Stimulated activated CD4-positive, alpha-beta T cell treated with anti-CD3 and anti-CD28 coated beads, Interleukin-1b, Interleukin-23, amount 100 ng/mL, for 1 hour (primary cell): ENCODE results near the gene PRKCZ.

Experiments
- DNase-seq, 2 donors: peaks; one replicate each; pipeline ENCODE4 v3.0.0-alpha.2; 2020; ENCODE audit warnings: low read depth in 2 of 2

Gene PRKCZ

GRCh38 chr1:2229037-2229864 is 179.0 kb downstream of the PRKCZ start:
- no peak for DNase-seq

- no peak for DNase-seq
These were observed 179.9 kb downstream of the PRKCZ start for GRCh38 chr1:2229911-2230731.

GRCh38 chr1:2230781-2231531 is 180.7 kb downstream of the PRKCZ start:
- no peak for DNase-seq

- peak in 1 of 2 donors; percentile 68 for DNase-seq
These were observed 181.5 kb downstream of the PRKCZ start for GRCh38 chr1:2231532-2232254.

- DNase-seq = no peak
These were observed 182.2 kb downstream of the PRKCZ start for GRCh38 chr1:2232255-2232915.

GRCh38 chr1:2232916-2233438 is 182.8 kb downstream of the PRKCZ start:
- DNase-seq = no peak

GRCh38 chr1:2233468-2233867 is 183.3 kb downstream of the PRKCZ start:
- no peak for DNase-seq

GRCh38 chr1:2233997-2234761 is 184.0 kb downstream of the PRKCZ start:
- peak in 1 of 2 donors; percentile 66 for DNase-seq

- DNase-seq = no peak
These were observed 184.5 kb downstream of the PRKCZ start for GRCh38 chr1:2234762-2235113.
